Ovary (tissue), 3 donors: ENCODE results near the gene CYP27C1.

Experiments used
- CTCF ChIP-seq, 3 donors: fragments of 450-650 bp in 2 of 3; fragments of 200-600 bp in 1 of 3; IDR thresholded peaks; one replicate each; pipeline versions ENCODE4 v1.5.1 to v1.8.0; 2016 to 2022; ENCODE audit warnings: antibody characterized with exemption in 3 of 3, mild to moderate bottlenecking in 1 of 3
- POLR2A ChIP-seq: fragments of 450-650 bp; IDR thresholded peaks from one replicate; pipeline ENCODE4 v1.6.1; 2017; ENCODE audit warnings: antibody characterized with exemption, mild to moderate bottlenecking, moderate library complexity
- donor health status: DM: no; HTN: no; CAD: no.

GRCh38 chr2:127191331-127192219, 28.5 kb downstream of the CYP27C1 start:
- TF ChIP-seq CTCF (IDR thresholded peaks at IDR 0.05), result no peak
- no peak for TF ChIP-seq POLR2A
